H1 (cell line): Measurements from ENCODE around the gene ASAP2. TPM values are rescaled to one million over a fixed set of nuclear protein-coding genes. Genes with fewer than 3 reads are reported as not detected.

Experiments used
- CTCF ChIA-PET: fragments of 300-600 bp; sonication (Branson Sonifier 250); formaldehyde crosslinking; loops from one replicate; lab custom pipeline; 2021; ENCODE audit not compliant: partially characterized antibody; lab: Charles Lee
- POLR2A ChIA-PET: fragments of 300-600 bp; sonication (Branson Sonifier 250); formaldehyde crosslinking; loops from one replicate; lab custom pipeline; 2021; ENCODE audit warnings: inconsistent platforms; ENCODE audit not compliant: partially characterized antibody; lab: Charles Lee
- DNase-seq, 2 experiments: peaks; one replicate each; pipeline versions ENCODE4 v3.0.0 to v3.0.0-alpha.2; 2010 to 2022; ENCODE audit warnings: low spot score in 2 of 2, low read depth in 1 of 2, mixed read lengths in 1 of 2
- FAIRE-seq: peaks from 2 replicates; lab custom pipeline; 2011; peaks lifted over from hg19 to GRCh38; lab: Jason Lieb, UNC
- H2AFZ ChIP-seq: 2 replicates; pipeline ENCODE4 v1.8.1; 2012; ENCODE audit warnings: low read length, inconsistent platforms
- H2AK5ac ChIP-seq: 2 replicates; pipeline ENCODE4 v1.6.1; 2013; ENCODE audit warnings: low read depth, low read length
- H2BK120ac ChIP-seq: replicated peaks from 2 replicates; pipeline ENCODE3; 2013; ENCODE audit warnings: low read depth, low read length, inconsistent platforms
- H2BK12ac ChIP-seq: 2 replicates; pipeline ENCODE4 v1.6.1; 2013; ENCODE audit warnings: low read depth, low read length
- H2BK15ac ChIP-seq: 2 replicates; pipeline ENCODE4 v1.6.1; 2013; ENCODE audit warnings: low read length
- H2BK20ac ChIP-seq: 2 replicates; pipeline ENCODE4 v1.6.1; 2013; ENCODE audit warnings: low read length
- H2BK5ac ChIP-seq: 2 replicates; pipeline ENCODE4 v1.6.1; 2013; ENCODE audit warnings: low read depth, low read length
- H3K14ac ChIP-seq: 2 replicates; pipeline ENCODE4 v1.6.1; 2013; ENCODE audit warnings: inconsistent platforms; ENCODE audit not compliant: insufficient read length
- H3K18ac ChIP-seq: 2 replicates; pipeline ENCODE4 v1.6.1; 2013; ENCODE audit warnings: low read length; ENCODE audit errors: extremely low read depth
- H3K23ac ChIP-seq: 2 replicates; pipeline ENCODE4 v1.6.1; 2013; ENCODE audit warnings: inconsistent platforms; ENCODE audit not compliant: insufficient read length
- H3K23me2 ChIP-seq: 2 replicates; pipeline ENCODE4 v1.6.1; 2013; ENCODE audit warnings: low read depth, low read length
- H3K27ac ChIP-seq: 2 replicates; pipeline ENCODE4 v1.6.1; 2011; ENCODE audit warnings: low read depth, low read length, inconsistent platforms
- H3K27me3 ChIP-seq, 4 experiments: replicated peaks in 1 of 4; 1 replicate in 1 of 4; 2 replicates in 3 of 4; pipeline versions ENCODE4 v1.6.1 to v1.8.1; 2011 to 2013; ENCODE audit warnings: low read length in 3 of 4, mild to moderate bottlenecking in 3 of 4, inconsistent platforms in 2 of 4, mixed read lengths in 2 of 4, moderate library complexity in 1 of 4; ENCODE audit not compliant: control insufficient read depth in 3 of 4, insufficient read depth in 3 of 4; ENCODE audit errors: extremely low read depth in 1 of 4
- H3K36me3 ChIP-seq, 4 experiments: 2 replicates each; pipeline versions ENCODE4 v1.6.1 to v1.8.1; 2011 to 2013; ENCODE audit warnings: mild to moderate bottlenecking in 4 of 4, low read length in 3 of 4, moderate library complexity in 2 of 4, control low read depth in 1 of 4, inconsistent platforms in 1 of 4; ENCODE audit not compliant: insufficient read depth in 4 of 4, control insufficient read depth in 2 of 4
- H3K4ac ChIP-seq: replicated peaks from 2 replicates; pipeline ENCODE3; 2013; ENCODE audit warnings: low read length, low read depth, mixed read lengths, inconsistent platforms; ENCODE audit not compliant: insufficient read length
- H3K4me1 ChIP-seq, 4 experiments: replicated peaks in 1 of 4; 1 replicate in 1 of 4; 2 replicates in 3 of 4; pipeline versions ENCODE4 v1.6.1 to v1.8.1; 2011 to 2013; ENCODE audit warnings: low read length in 3 of 4, inconsistent platforms in 2 of 4, mixed read lengths in 1 of 4; ENCODE audit not compliant: insufficient read depth in 4 of 4, control insufficient read depth in 3 of 4
- H3K4me2 ChIP-seq, 2 experiments: 2 replicates each; pipeline versions ENCODE4 v1.6.1 to v1.8.1; 2011 to 2013; ENCODE audit warnings: low read depth in 2 of 2, low read length in 2 of 2, control low read depth in 1 of 2, inconsistent platforms in 1 of 2, mild to moderate bottlenecking in 1 of 2; ENCODE audit not compliant: insufficient read depth in 1 of 2
- H3K4me3 ChIP-seq, 4 experiments: fragments of 200-600, 300-600 bp in 1 of 4; sonication (generic), shearing (Covaris generic), sonication (Bioruptor Twin) in 1 of 4; 2 replicates each; pipeline versions ENCODE4 v1.5.1 to v1.8.1; 2011 to 2016; ENCODE audit warnings: low read length in 4 of 4, low read depth in 3 of 4, control low read depth in 2 of 4, inconsistent platforms in 2 of 4, mild to moderate bottlenecking in 2 of 4, mixed read lengths in 1 of 4, moderate library complexity in 1 of 4; ENCODE audit not compliant: insufficient read depth in 2 of 4; ENCODE audit errors: extremely low read depth in 1 of 4
- H3K56ac ChIP-seq: replicated peaks from 2 replicates; pipeline ENCODE3; 2013; ENCODE audit warnings: low read depth, mild to moderate bottlenecking, mixed read lengths, low read length, inconsistent platforms; ENCODE audit not compliant: insufficient read length
- H3K79me1 ChIP-seq: 2 replicates; pipeline ENCODE4 v1.6.1; 2013; ENCODE audit warnings: low read depth, low read length, control low read depth
- H3K79me2 ChIP-seq, 2 experiments: 2 replicates each; pipeline versions ENCODE4 v1.6.1 to v1.8.1; 2012 to 2013; ENCODE audit warnings: low read length in 2 of 2, mild to moderate bottlenecking in 2 of 2, inconsistent platforms in 1 of 2; ENCODE audit not compliant: insufficient read depth in 2 of 2, control insufficient read depth in 1 of 2
- H3K9ac ChIP-seq, 4 experiments: replicated peaks in 1 of 4; 1 replicate in 1 of 4; 2 replicates in 3 of 4; pipeline versions ENCODE4 v1.6.1 to v1.8.1; 2011 to 2013; ENCODE audit warnings: low read depth in 3 of 4, low read length in 3 of 4, control low read depth in 2 of 4, mild to moderate bottlenecking in 2 of 4, moderate library complexity in 2 of 4, inconsistent platforms in 1 of 4; ENCODE audit errors: extremely low read depth in 1 of 4
- H3K9me3 ChIP-seq, 2 experiments: 2 replicates each; pipeline versions ENCODE4 v1.6.1 to v1.8.1; 2012 to 2013; ENCODE audit warnings: mild to moderate bottlenecking in 2 of 2, moderate library complexity in 2 of 2, control low read depth in 1 of 2, inconsistent platforms in 1 of 2, low read depth in 1 of 2, low read length in 1 of 2, mixed read lengths in 1 of 2; ENCODE audit not compliant: insufficient read depth in 2 of 2
- H4K20me1 ChIP-seq, 2 experiments: replicated peaks in 1 of 2; 2 replicates each; pipeline versions ENCODE3 to v1.8.1; 2011 to 2013; ENCODE audit warnings: inconsistent platforms in 2 of 2, low read length in 2 of 2, mild to moderate bottlenecking in 1 of 2; ENCODE audit not compliant: insufficient read depth in 2 of 2, control insufficient read depth in 1 of 2
- H4K5ac ChIP-seq: 2 replicates; pipeline ENCODE4 v1.6.1; 2013; ENCODE audit warnings: low read length, low read depth, mixed read lengths, inconsistent platforms; ENCODE audit not compliant: insufficient read length
- H4K8ac ChIP-seq: 2 replicates; pipeline ENCODE4 v1.8.0; 2013; ENCODE audit warnings: mild to moderate bottlenecking, moderate library complexity, low read length, inconsistent platforms; ENCODE audit not compliant: insufficient read depth; ENCODE audit errors: extremely low read depth
- H4K91ac ChIP-seq: replicated peaks from 2 replicates; pipeline ENCODE3; 2013; ENCODE audit warnings: low read length, mixed read lengths, inconsistent platforms; ENCODE audit not compliant: insufficient read length
- KDM4A ChIP-seq: IDR thresholded peaks from one replicate; pipeline ENCODE4 v1.7.1; 2012; ENCODE audit warnings: low read depth, mild to moderate bottlenecking, moderate library complexity, low read length, inconsistent platforms; ENCODE audit not compliant: severe bottlenecking
- POLR2A ChIP-seq, 2 experiments: IDR thresholded peaks; 1 replicate in 1 of 2; 2 replicates in 1 of 2; pipeline ENCODE4 v1.6.1; 2011; ENCODE audit warnings: low read depth in 2 of 2, low read length in 2 of 2, mild to moderate bottlenecking in 2 of 2; ENCODE audit errors: control extremely low read depth in 1 of 2
- POLR2AphosphoS5 ChIP-seq: IDR thresholded peaks from 2 replicates; pipeline ENCODE4 v1.6.1; 2011; ENCODE audit warnings: low read depth, low read length
- WGBS, 2 experiments: shearing (Covaris generic) in 1 of 2; methylation state at CpG; one replicate each; pipeline versions ENCODE4 v1.1.6 to v1.1.7; 2013 to 2015; ENCODE audit warnings: low lambda C conversion rate in 2 of 2, mixed read lengths in 2 of 2, inconsistent platforms in 1 of 2, low coverage in 1 of 2, missing lambda C conversion rate in 1 of 2; ENCODE audit not compliant: insufficient replicate concordance in 2 of 2, insufficient coverage in 1 of 2, insufficient read length in 1 of 2; ENCODE audit errors: extremely low coverage in 1 of 2, missing lambda C conversion rate in 1 of 2; 5-methylcytosine and 5-hydroxymethylcytosine counted together
- polyA plus RNA-seq, 7 experiments: library from polyadenylated mRNA; depleted of rRNA in 3 of 7; stranded (reverse) in 5 of 7; unstranded in 2 of 7; fragments of >200 nt in 5 of 7; fragments of 200-250 nt in 2 of 7; gene quantifications; 1 replicate in 5 of 7; 2 replicates in 1 of 7; 4 replicates in 1 of 7; pipeline versions ENCODE4 v1.2.1 to v1.2.3, GENCODE V29; 2011 to 2013; ENCODE audit warnings: missing spikeins in 2 of 7, mixed read lengths in 2 of 7
- total RNA-seq: library from RNA; stranded (reverse); fragmentation: NEBNext Ultra II Directional; extraction: Animal tissue kit (Norgen Biotek cat#: 25700); gene quantifications from 2 replicates; pipeline ENCODE4 v1.2.1, GENCODE V29; 2021

The ASAP2 gene
- total and polyA plus RNA-seq, 2 of the 8 experiments (the other 6 are each of a cell fraction or from before 2014, with no cell fraction given), result 10.2 to 18.7 TPM

GRCh38 chr2:9404451-9404850 is 197.8 kb downstream of the ASAP2 start:
- 86% methylated on average over 4 of the region's 4 CpGs; no CpG with 5 or more reads in 1 of the 2 experiments for WGBS, 2 experiments
- Histone ChIP-seq H3K4ac (no peak overlapping the region), H2BK15ac (no peak overlapping the region), H3K36me3 (peaks cover 0 to 3% (median 0%) of the 10 kb centered on the region in 4 experiments; a peak in 5 of 8 replicates), H2BK120ac (no peak overlapping the region), H3K18ac (no peak overlapping the region), H3K4me2 (no peak overlapping the region), H3K56ac (no peak overlapping the region), H3K23ac (no peak overlapping the region), H2AK5ac (no peak overlapping the region), H3K14ac (no peak overlapping the region), H2BK12ac (no peak overlapping the region), H4K91ac (no peak overlapping the region), H2AFZ (no peak overlapping the region), H3K27ac (no peak overlapping the region), H4K5ac (no peak overlapping the region), H3K79me2 (no peaks in the 10 kb centered on the region), H2BK5ac (no peak overlapping the region), H3K23me2 (no peaks in the 10 kb centered on the region), H3K27me3 (no peaks in the 10 kb centered on the region), H4K20me1 (peaks cover 0 to 2% of the 10 kb centered on the region in 2 experiments), H3K9ac (no peak overlapping the region), H3K4me3 (no peak overlapping the region), H3K4me1 (no peaks in the 10 kb centered on the region; a peak in 1 of 7 replicates), H3K9me3 (no peaks in the 10 kb centered on the region), H2BK20ac (no peak overlapping the region), H3K79me1 (no peaks in the 10 kb centered on the region), H4K8ac (no peak overlapping the region)
- DNase-seq, result no peak
- ChIA-PET CTCF (no interaction called here), POLR2A (no interaction called here)
- no peak for FAIRE-seq
- TF ChIP-seq POLR2AphosphoS5, result no peak
- no peak for TF ChIP-seq KDM4A
- no peak for TF ChIP-seq POLR2A (IDR thresholded peaks at IDR 0.05; ENCODE audit: control extremely low read depth in 1 of 2, low read depth in 2 of 2, low read length in 2 of 2)
